Neural crest cell (in vitro differentiated cells): ENCODE data around the gene NCK2. TPM values are rescaled to one million over a fixed set of nuclear protein-coding genes. Genes with fewer than 3 reads are reported as not detected.

ENCODE experiments used
- DNase-seq: peaks from one replicate; pipeline ENCODE4 v3.0.0; 2021; ENCODE audit warnings: low read depth, mixed read lengths, low spot score
- H3K27ac Mint-ChIP-seq: one replicate; pipeline ENCODE4 v1.8.0; 2021; ENCODE audit warnings: mild to moderate bottlenecking, mixed read lengths; ENCODE audit not compliant: unreplicated experiment
- H3K27me3 Mint-ChIP-seq: 2 replicates; pipeline ENCODE4 v1.8.0; 2021; ENCODE audit warnings: low read depth, mild to moderate bottlenecking, mixed read lengths
- H3K36me3 Mint-ChIP-seq: 2 replicates; pipeline ENCODE4 v1.8.0; 2021; ENCODE audit warnings: low read depth, mild to moderate bottlenecking, mixed read lengths
- H3K4me1 Mint-ChIP-seq: 2 replicates; pipeline ENCODE4 v1.8.0; 2021; ENCODE audit warnings: mixed read lengths
- H3K4me3 Mint-ChIP-seq: one replicate; pipeline ENCODE4 v1.8.0; 2021; ENCODE audit warnings: mild to moderate bottlenecking, mixed read lengths
- H3K9me3 Mint-ChIP-seq: 2 replicates; pipeline ENCODE4 v1.8.0; 2021; ENCODE audit warnings: mixed read lengths
- CTCF ChIP-seq: fragments of 200-600 bp; sonication (generic); conservative IDR thresholded peaks from 2 replicates; pipeline ENCODE4 v1.5.0; 2021; ENCODE audit warnings: antibody characterized with exemption, mild to moderate bottlenecking
- total RNA-seq: library from RNA; stranded (reverse); gene quantifications from 2 replicates; pipeline ENCODE4 v1.2.1, GENCODE V29; 2021

NCK2 gene
- total RNA-seq, 1 donor from 2014 or later: 71.9 TPM

GRCh38 chr2:105763076-105763475 is 18.4 kb downstream of the NCK2 start:
- Mint-ChIP-seq H3K27me3 (no peaks in the 10 kb centered on the region), H3K4me1 (peaks cover 26% of the 10 kb centered on the region), H3K36me3 (no peaks in the 10 kb centered on the region), H3K27ac (no peak overlapping the region), H3K9me3 (no peaks in the 10 kb centered on the region), H3K4me3 (no peak overlapping the region)
- DNase-seq: no peak
- no peak for TF ChIP-seq CTCF

- Mint-ChIP-seq H3K27ac (no peak overlapping the region), H3K4me3 (no peak overlapping the region), H3K4me1 (peaks cover 33% of the 10 kb centered on the region), H3K9me3 (no peaks in the 10 kb centered on the region), H3K36me3 (no peaks in the 10 kb centered on the region), H3K27me3 (no peaks in the 10 kb centered on the region)
- DNase-seq: no peak
- no peak for TF ChIP-seq CTCF
These were observed 19.3 kb downstream of the NCK2 start for GRCh38 chr2:105764059-105764458.

- H3K27me3 Mint-ChIP-seq: no peaks in the 10 kb centered on the region
- no peaks in the 10 kb centered on the region for H3K36me3 Mint-ChIP-seq
- no peak for DNase-seq
- H3K9me3 Mint-ChIP-seq: no peaks in the 10 kb centered on the region
- peaks cover 39% of the 10 kb centered on the region for H3K4me1 Mint-ChIP-seq
- TF ChIP-seq CTCF: no peak
- no peak overlapping the region for H3K4me3 Mint-ChIP-seq
- peak overlapping the region; percentile 51 for H3K27ac Mint-ChIP-seq
These were observed 20.9 kb downstream of the NCK2 start for GRCh38 chr2:105765415-105766299.

- Mint-ChIP-seq H3K27ac (no peak overlapping the region), H3K4me3 (no peak overlapping the region), H3K4me1 (peaks cover 39% of the 10 kb centered on the region), H3K27me3 (no peaks in the 10 kb centered on the region), H3K9me3 (no peaks in the 10 kb centered on the region), H3K36me3 (no peaks in the 10 kb centered on the region)
- no peak for DNase-seq
- no peak for TF ChIP-seq CTCF
These were observed 21.7 kb downstream of the NCK2 start for GRCh38 chr2:105766300-105766866.

- no peak for TF ChIP-seq CTCF
- Mint-ChIP-seq H3K27me3 (no peaks in the 10 kb centered on the region), H3K4me3 (no peak overlapping the region), H3K27ac (no peak overlapping the region), H3K9me3 (no peaks in the 10 kb centered on the region), H3K36me3 (no peaks in the 10 kb centered on the region), H3K4me1 (peaks cover 45% of the 10 kb centered on the region)
- DNase-seq: no peak
These were observed 23.5 kb downstream of the NCK2 start for GRCh38 chr2:105768176-105768575.
